Thymus (tissue), 11 donors: ENCODE results near the gene THOC7. TPM values are rescaled to one million over a fixed set of nuclear protein-coding genes. Genes with fewer than 3 reads are reported as not detected.

Source experiments
- DNase-seq, 9 donors: peaks; one replicate each; pipeline ENCODE4 v3.0.0-alpha.2; 2013; ENCODE audit warnings: low spot score in 9 of 9, low read depth in 6 of 9, missing footprints in 1 of 9
- H3K27ac ChIP-seq, 2 donors: one replicate each; pipeline ENCODE4 v1.5.1; 2013; ENCODE audit warnings: control low read depth in 1 of 2, low read depth in 1 of 2, low read length in 1 of 2, mild to moderate bottlenecking in 1 of 2, moderate library complexity in 1 of 2
- H3K27me3 ChIP-seq, 2 donors: one replicate each; pipeline ENCODE4 v1.5.1; 2013; ENCODE audit warnings: low read length in 1 of 2; ENCODE audit not compliant: control insufficient read depth in 2 of 2, insufficient read depth in 1 of 2
- H3K36me3 ChIP-seq, 2 donors: one replicate each; pipeline ENCODE4 v1.5.1; 2013; ENCODE audit warnings: low read length in 1 of 2, mild to moderate bottlenecking in 1 of 2, moderate library complexity in 1 of 2; ENCODE audit not compliant: control insufficient read depth in 2 of 2, insufficient read depth in 2 of 2
- H3K4me1 ChIP-seq, 2 donors: one replicate each; pipeline ENCODE4 v1.5.1; 2013; ENCODE audit warnings: low read length in 2 of 2; ENCODE audit not compliant: control insufficient read depth in 2 of 2, insufficient read depth in 2 of 2
- H3K4me3 ChIP-seq, 2 donors: one replicate each; pipeline ENCODE4 v1.5.1; 2013; ENCODE audit warnings: low read length in 2 of 2, control low read depth in 1 of 2, mild to moderate bottlenecking in 1 of 2
- H3K9me3 ChIP-seq, 2 donors: one replicate each; pipeline ENCODE4 v1.5.1; 2013; ENCODE audit warnings: low read length in 1 of 2, mild to moderate bottlenecking in 1 of 2; ENCODE audit not compliant: control insufficient read depth in 2 of 2, insufficient read depth in 1 of 2
- WGBS: extraction: QIAGEN DNeasy Blood & Tissue Kit; methylation state at CpG from one replicate; pipeline ENCODE4 v1.1.7; 2013; 5-methylcytosine and 5-hydroxymethylcytosine counted together
- polyA plus RNA-seq: library from polyadenylated mRNA; stranded (reverse); fragments of 200-250 nt; gene quantifications from one replicate; pipeline ENCODE4 v1.2.3, GENCODE V29; 2013
- total RNA-seq: library from RNA; stranded (reverse); fragments of 120-200 nt; gene quantifications from one replicate; pipeline ENCODE4 v1.2.4, GENCODE V29; 2013
- donor health status: healthy.

The THOC7 gene
- total and polyA plus RNA-seq, 2 donors, result 73.8 to 148 TPM

DNA sequence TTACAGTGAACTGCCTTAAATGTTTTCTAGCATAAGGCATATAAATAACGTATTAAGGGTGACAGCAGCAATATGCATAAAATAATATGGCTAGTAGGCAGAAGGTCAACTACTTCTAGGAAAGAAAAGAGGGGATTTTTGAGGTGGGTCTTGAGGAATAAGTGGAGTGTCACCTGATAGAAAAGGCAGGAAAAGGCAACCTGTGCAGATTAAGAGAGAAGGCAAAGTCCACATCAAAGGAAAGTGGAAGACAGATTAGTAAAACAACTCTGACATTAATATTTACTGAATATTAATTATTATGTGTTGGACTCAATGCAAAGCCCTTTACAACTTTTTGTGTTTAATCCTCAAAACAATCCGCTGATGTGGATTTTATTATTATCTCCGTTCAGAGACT lies 2.8 kb downstream of the THOC7 start:
- H3K27ac ChIP-seq, result no peak overlapping the region
- no peaks in the 10 kb centered on the region for H3K36me3 ChIP-seq
- H3K4me1 ChIP-seq, result peaks cover 6 to 8% of the 10 kb centered on the region in 2 donors
- H3K4me3 ChIP-seq, result no peak overlapping the region
- H3K9me3 ChIP-seq, result no peaks in the 10 kb centered on the region
- no peak for DNase-seq
- no peaks in the 10 kb centered on the region for H3K27me3 ChIP-seq
- WGBS, result 99% methylated on average over 3 of the region's 3 CpGs

- 97% methylated on average over 2 of the region's 2 CpGs for WGBS
These were observed 6.3 kb downstream of the THOC7 start for GRCh38 chr3:63857311-63857710.

GRCh38 chr3:63855333-63855940 lies 8.2 kb downstream of the THOC7 start:
- H3K27me3 ChIP-seq, result no peaks in the 10 kb centered on the region
- no peak overlapping the region for H3K27ac ChIP-seq
- peaks cover 0 to 5% of the 10 kb centered on the region in 2 donors for H3K36me3 ChIP-seq
- no peaks in the 10 kb centered on the region for H3K9me3 ChIP-seq
- no peaks in the 10 kb centered on the region for H3K4me1 ChIP-seq
- WGBS, result 78% methylated on average over 1 of the region's 1 CpG
- no peak overlapping the region for H3K4me3 ChIP-seq
- DNase-seq, result no peak

More at GRCh38 chr3:63857311-63857710, 6.3 kb downstream of the THOC7 start:
- Histone ChIP-seq H3K4me3 (no peak overlapping the region), H3K9me3 (no peaks in the 10 kb centered on the region), H3K27ac (no peak overlapping the region), H3K36me3 (peaks cover 0 to 2% of the 10 kb centered on the region in 2 donors), H3K27me3 (no peaks in the 10 kb centered on the region), H3K4me1 (peaks cover 0 to under 1% of the 10 kb centered on the region in 2 donors)
- DNase-seq, result no peak

DNA sequence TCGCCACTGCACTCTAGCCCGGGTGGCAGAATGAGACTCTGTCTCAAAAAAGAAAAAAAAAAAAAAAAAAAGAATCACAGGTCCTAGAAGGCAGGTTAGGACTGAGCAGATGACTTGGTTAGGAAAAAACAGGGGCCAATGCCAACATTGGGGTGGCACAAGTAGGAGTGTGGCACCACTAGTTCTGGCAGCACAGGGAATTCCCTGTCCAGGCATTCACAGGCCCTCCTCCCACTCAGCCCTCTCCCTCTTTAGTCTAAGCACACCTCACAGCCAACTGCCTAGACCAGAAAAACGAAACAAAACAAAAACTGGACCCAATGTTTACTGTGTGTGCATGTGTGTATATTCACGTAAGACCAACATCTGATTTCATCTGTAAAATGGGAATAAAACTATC lies 10.5 kb downstream of the THOC7 start:
- WGBS, result 97% methylated on average over 4 of the region's 4 CpGs
- no peak overlapping the region for H3K4me3 ChIP-seq
- no peaks in the 10 kb centered on the region for H3K4me1 ChIP-seq
- no peaks in the 10 kb centered on the region for H3K27me3 ChIP-seq
- peaks cover 0 to 5% of the 10 kb centered on the region in 2 donors for H3K36me3 ChIP-seq
- H3K27ac ChIP-seq, result no peak overlapping the region
- no peak for DNase-seq
- H3K9me3 ChIP-seq, result no peaks in the 10 kb centered on the region

DNA sequence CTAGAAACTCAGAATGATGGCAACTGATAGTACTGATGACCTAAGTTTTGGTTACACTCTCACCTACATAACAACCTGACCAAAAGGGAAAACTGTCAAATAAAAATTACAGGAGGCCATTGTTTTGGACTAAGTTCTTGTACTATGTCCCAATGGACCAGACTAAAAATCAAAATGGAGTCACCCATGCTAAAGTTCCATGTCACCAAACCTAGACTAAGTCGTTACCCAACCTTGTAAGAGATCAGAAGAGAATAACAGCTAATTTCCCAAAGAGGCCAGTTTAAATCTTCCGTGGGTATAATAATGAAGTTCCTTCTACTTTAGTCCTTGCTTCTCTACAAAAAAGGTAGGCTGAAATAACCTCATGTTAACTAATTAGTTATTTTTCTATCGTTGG lies 12.3 kb downstream of the THOC7 start:
- H3K36me3 ChIP-seq, result peaks cover 0 to 5% of the 10 kb centered on the region in 2 donors
- H3K9me3 ChIP-seq, result no peaks in the 10 kb centered on the region
- no peaks in the 10 kb centered on the region for H3K27me3 ChIP-seq
- no peak overlapping the region for H3K4me3 ChIP-seq
- WGBS, result 98% methylated on average over 3 of the region's 3 CpGs
- no peak for DNase-seq
- no peaks in the 10 kb centered on the region for H3K4me1 ChIP-seq
- no peak overlapping the region for H3K27ac ChIP-seq

GRCh38 chr3:63849175-63849574 lies 14.4 kb downstream of the THOC7 start:
- H3K27ac ChIP-seq, result no peak overlapping the region
- H3K4me1 ChIP-seq, result no peaks in the 10 kb centered on the region
- no peaks in the 10 kb centered on the region for H3K27me3 ChIP-seq
- no peaks in the 10 kb centered on the region for H3K9me3 ChIP-seq
- no peak overlapping the region for H3K4me3 ChIP-seq
- DNase-seq, result peak in 1 of 9 donors; percentile 4
- peaks cover 0 to 5% of the 10 kb centered on the region in 2 donors for H3K36me3 ChIP-seq
- WGBS, result 99% methylated on average over 4 of the region's 4 CpGs

DNA sequence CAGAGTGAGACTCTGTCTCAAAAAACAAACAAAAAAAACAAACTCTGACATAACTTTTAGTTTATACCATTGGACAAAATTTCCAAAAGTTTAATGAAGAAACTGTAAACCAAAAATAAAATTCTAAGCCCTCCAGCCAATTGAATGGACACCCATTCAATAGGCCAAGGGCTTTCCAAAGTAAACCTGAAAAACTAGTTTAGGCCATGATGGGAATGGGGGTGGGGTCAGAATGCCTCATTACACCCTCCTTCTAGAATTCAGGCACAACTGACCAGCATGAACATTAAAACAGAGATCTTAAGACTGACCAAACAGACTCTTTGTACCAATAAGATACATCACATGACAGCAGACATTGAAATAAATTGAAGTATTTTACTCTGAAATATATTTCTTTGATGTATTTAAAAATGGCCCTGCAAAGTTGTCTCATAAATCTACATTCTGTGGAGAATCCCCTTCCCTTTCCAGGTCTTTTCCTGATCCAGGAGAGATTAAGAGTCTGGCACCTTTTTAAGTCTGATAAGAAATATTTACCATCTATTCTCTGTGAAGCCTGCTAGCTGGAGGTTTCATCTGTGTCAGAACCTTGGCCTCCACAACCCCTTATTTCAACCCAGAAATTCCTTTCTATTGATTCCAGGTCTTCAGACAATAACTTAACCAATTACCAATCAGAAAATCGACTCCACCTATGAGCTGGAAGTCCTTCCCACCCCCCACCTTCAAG lies 15.7 kb downstream of the THOC7 start:
- WGBS, result 89% methylated on average over 1 of the region's 1 CpG
- Histone ChIP-seq H3K27me3 (no peaks in the 10 kb centered on the region), H3K36me3 (peaks cover 0 to 5% of the 10 kb centered on the region in 2 donors), H3K27ac (no peak overlapping the region), H3K4me1 (no peaks in the 10 kb centered on the region), H3K9me3 (no peaks in the 10 kb centered on the region), H3K4me3 (no peak overlapping the region)
- no peak for DNase-seq

- Histone ChIP-seq H3K27ac (no peak overlapping the region), H3K27me3 (no peaks in the 10 kb centered on the region), H3K4me1 (no peaks in the 10 kb centered on the region), H3K36me3 (no peaks in the 10 kb centered on the region), H3K9me3 (no peaks in the 10 kb centered on the region), H3K4me3 (no peak overlapping the region)
- no peak for DNase-seq
- WGBS, result 98% methylated on average over 4 of the region's 4 CpGs
These were observed 18.4 kb downstream of the THOC7 start for GRCh38 chr3:63845215-63845614.

DNA sequence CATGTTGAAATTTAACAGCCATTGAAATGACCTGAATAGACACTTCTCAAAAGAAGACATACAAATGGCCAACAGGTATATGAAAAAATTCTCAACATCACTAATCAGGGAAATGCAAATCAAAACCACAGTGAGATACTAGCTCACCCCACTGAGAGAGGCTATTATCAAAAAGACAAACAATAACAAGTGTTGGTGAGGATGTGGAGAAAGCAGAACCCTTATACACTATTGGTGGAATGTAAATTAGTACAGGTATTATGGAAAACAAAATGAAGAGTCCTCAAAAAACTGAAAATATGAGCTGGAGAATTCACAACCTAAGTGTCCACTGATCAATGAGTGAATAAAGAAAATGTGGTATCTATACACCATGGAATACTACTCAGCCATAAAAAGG lies 21.5 kb downstream of the THOC7 start:
- Histone ChIP-seq H3K4me1 (no peaks in the 10 kb centered on the region), H3K4me3 (no peak overlapping the region), H3K27ac (no peak overlapping the region), H3K27me3 (no peaks in the 10 kb centered on the region), H3K9me3 (no peaks in the 10 kb centered on the region), H3K36me3 (no peaks in the 10 kb centered on the region)
- DNase-seq, result no peak
